Spinal cord (tissue), 10 donors: ENCODE measurements around the gene SH2B3. TPM values are rescaled to one million over a fixed set of nuclear protein-coding genes. Genes with fewer than 3 reads are reported as not detected.
"Not testable (repeated sequence)": the region's sequence is repeated elsewhere in the genome, so short reads cannot be mapped to it uniquely, and the experiment has no call there.

Experiments
- DNase-seq, 6 donors: peaks; one replicate each; pipeline versions ENCODE4 v3.0.0 to v3.0.0-alpha.2; 2013 to 2015; ENCODE audit warnings: low spot score in 6 of 6, low read depth in 4 of 6
- H3K27ac ChIP-seq: one replicate; pipeline ENCODE4 v1.5.1; 2013; ENCODE audit warnings: low read depth, low read length, control low read depth
- H3K27me3 ChIP-seq: one replicate; pipeline ENCODE4 v1.6.1; 2013; ENCODE audit warnings: low read length; ENCODE audit not compliant: control insufficient read depth, insufficient read depth
- H3K36me3 ChIP-seq: one replicate; pipeline ENCODE4 v1.6.1; 2013; ENCODE audit warnings: low read length; ENCODE audit not compliant: control insufficient read depth, insufficient read depth
- H3K4me1 ChIP-seq: one replicate; pipeline ENCODE4 v1.6.1; 2013; ENCODE audit warnings: low read length; ENCODE audit not compliant: control insufficient read depth, insufficient read depth
- H3K4me3 ChIP-seq: one replicate; pipeline ENCODE4 v1.5.1; 2013; ENCODE audit warnings: low read depth, low read length, control low read depth
- H3K9me3 ChIP-seq: one replicate; pipeline ENCODE4 v1.6.1; 2013; ENCODE audit warnings: low read length; ENCODE audit not compliant: control insufficient read depth, insufficient read depth
- WGBS: methylation state at CpG from one replicate; pipeline ENCODE4 v1.1.5; 2013; ENCODE audit warnings: missing lambda C conversion rate; ENCODE audit not compliant: insufficient coverage; 5-methylcytosine and 5-hydroxymethylcytosine counted together
- polyA plus RNA-seq, 2 donors: library from polyadenylated mRNA; unstranded; fragments of 120-200 nt; gene quantifications; one replicate each; pipeline ENCODE4 v1.2.1, GENCODE V29; 2013; ENCODE audit not compliant: insufficient read length in 2 of 2
- total RNA-seq, 2 donors: library from RNA; depleted of rRNA in 1 of 2; stranded (reverse); fragments of 120-200 nt in 1 of 2; fragments of >200 nt in 1 of 2; gene quantifications; one replicate each; pipeline versions ENCODE4 v1.2.3 to v1.2.4, GENCODE V29; 2013 to 2014
- donor health status: healthy.

The SH2B3 gene
- total and polyA plus RNA-seq, 4 donors, result 8.0 to 13.7 (median 11.3) TPM

GRCh38 chr12:111454311-111454710 lies 48.6 kb downstream of the SH2B3 start:
- WGBS, result 84% methylated on average over 3 of the region's 4 CpGs
- DNase-seq, result no peak

GRCh38 chr12:111454716-111455447 lies 49.2 kb downstream of the SH2B3 start:
- no peak overlapping the region for H3K27ac ChIP-seq
- no peak overlapping the region for H3K4me3 ChIP-seq
- no peaks in the 10 kb centered on the region for H3K9me3 ChIP-seq
- H3K27me3 ChIP-seq, result no peaks in the 10 kb centered on the region
- WGBS, result 93% methylated on average over 11 of the region's 11 CpGs
- no peak for DNase-seq
- peaks cover 18% of the 10 kb centered on the region for H3K4me1 ChIP-seq
- H3K36me3 ChIP-seq, result peaks cover 51% of the 10 kb centered on the region

More at GRCh38 chr12:111454311-111454710, 48.6 kb downstream of the SH2B3 start:
- Histone ChIP-seq H3K27ac (no peak overlapping the region), H3K4me3 (no peak overlapping the region), H3K27me3 (no peaks in the 10 kb centered on the region), H3K36me3 (peaks cover 48% of the 10 kb centered on the region), H3K4me1 (peaks cover 24% of the 10 kb centered on the region), H3K9me3 (no peaks in the 10 kb centered on the region)

- no peak overlapping the region for H3K27ac ChIP-seq
- WGBS, result 92% methylated on average over 11 of the region's 15 CpGs
- peaks cover 46% of the 10 kb centered on the region for H3K36me3 ChIP-seq
Measured at GRCh38 chr12:111455448-111456320, 50.0 kb downstream of the SH2B3 start.

GRCh38 chr12:111457071-111457470 lies 51.3 kb downstream of the SH2B3 start:
- Histone ChIP-seq H3K27ac (no peak overlapping the region), H3K27me3 (no peaks in the 10 kb centered on the region), H3K4me3 (no peak overlapping the region), H3K36me3 (peaks cover 46% of the 10 kb centered on the region), H3K4me1 (peaks cover 15% of the 10 kb centered on the region), H3K9me3 (no peaks in the 10 kb centered on the region)
- 89% methylated on average over 3 of the region's 9 CpGs for WGBS
- no peak for DNase-seq

More at GRCh38 chr12:111455448-111456320, 50.0 kb downstream of the SH2B3 start:
- no peaks in the 10 kb centered on the region for H3K9me3 ChIP-seq
- H3K4me3 ChIP-seq, result no peak overlapping the region
- DNase-seq, result no peak
- H3K27me3 ChIP-seq, result no peaks in the 10 kb centered on the region
- H3K4me1 ChIP-seq, result peaks cover 15% of the 10 kb centered on the region

GRCh38 chr12:111457577-111457976 lies 51.9 kb downstream of the SH2B3 start:
- no peaks in the 10 kb centered on the region for H3K27me3 ChIP-seq
- no peak overlapping the region for H3K4me3 ChIP-seq
- WGBS, result 100% methylated on average over 1 of the region's 3 CpGs
- no peak overlapping the region for H3K27ac ChIP-seq
- peaks cover 15% of the 10 kb centered on the region for H3K4me1 ChIP-seq
- DNase-seq, result no peak
- H3K36me3 ChIP-seq, result peaks cover 46% of the 10 kb centered on the region
- H3K9me3 ChIP-seq, result no peaks in the 10 kb centered on the region

- H3K27me3 ChIP-seq, result no peaks in the 10 kb centered on the region
- H3K36me3 ChIP-seq, result peaks cover 46% of the 10 kb centered on the region
- H3K27ac ChIP-seq, result no peak overlapping the region
- DNase-seq, result no peak
- WGBS, result 100% methylated on average over 3 of the region's 6 CpGs
- H3K4me3 ChIP-seq, result no peak overlapping the region
- no peaks in the 10 kb centered on the region for H3K9me3 ChIP-seq
- peaks cover 10% of the 10 kb centered on the region for H3K4me1 ChIP-seq
Measured at GRCh38 chr12:111458546-111459172, 52.9 kb downstream of the SH2B3 start.

GRCh38 chr12:111460111-111460510 lies 54.4 kb downstream of the SH2B3 start:
- WGBS, result over 99% methylated on average over 10 of the region's 11 CpGs
- not testable (repeated sequence) for H3K27ac ChIP-seq, H3K4me3 ChIP-seq, DNase-seq, H3K27me3 ChIP-seq, H3K4me1 ChIP-seq, H3K9me3 ChIP-seq
- peaks cover 37% of the 10 kb centered on the region for H3K36me3 ChIP-seq

- Histone ChIP-seq H3K36me3 (peaks cover 23% of the 10 kb centered on the region), H3K9me3 (no peaks in the 10 kb centered on the region), H3K27ac (no peak overlapping the region), H3K4me3 (no peak overlapping the region), H3K4me1 (no peaks in the 10 kb centered on the region), H3K27me3 (no peaks in the 10 kb centered on the region)
- no peak for DNase-seq
Measured at GRCh38 chr12:111462210-111462769, 56.6 kb downstream of the SH2B3 start.

- Histone ChIP-seq H3K4me3 (no peak overlapping the region), H3K27me3 (no peaks in the 10 kb centered on the region), H3K27ac (no peak overlapping the region), H3K4me1 (no peaks in the 10 kb centered on the region), H3K36me3 (peaks cover 27% of the 10 kb centered on the region), H3K9me3 (no peaks in the 10 kb centered on the region)
- WGBS, result 93% methylated on average over 2 of the region's 3 CpGs
- no peak for DNase-seq
Measured at GRCh38 chr12:111467092-111467856, 61.6 kb downstream of the SH2B3 start.
